Thymus (tissue), 11 donors: ENCODE data around the gene CLPX. TPM values are rescaled to one million over a fixed set of nuclear protein-coding genes. Genes with fewer than 3 reads are reported as not detected.
"Not testable (repeated sequence)": the region's sequence is repeated elsewhere in the genome, so short reads cannot be mapped to it uniquely, and the experiment has no call there.

Experiments used
- DNase-seq, 9 donors: peaks; one replicate each; pipeline ENCODE4 v3.0.0-alpha.2; 2013; ENCODE audit warnings: low spot score in 9 of 9, low read depth in 6 of 9, missing footprints in 1 of 9
- H3K27ac ChIP-seq, 2 donors: one replicate each; pipeline ENCODE4 v1.5.1; 2013; ENCODE audit warnings: control low read depth in 1 of 2, low read depth in 1 of 2, low read length in 1 of 2, mild to moderate bottlenecking in 1 of 2, moderate library complexity in 1 of 2
- H3K27me3 ChIP-seq, 2 donors: one replicate each; pipeline ENCODE4 v1.5.1; 2013; ENCODE audit warnings: low read length in 1 of 2; ENCODE audit not compliant: control insufficient read depth in 2 of 2, insufficient read depth in 1 of 2
- H3K36me3 ChIP-seq, 2 donors: one replicate each; pipeline ENCODE4 v1.5.1; 2013; ENCODE audit warnings: low read length in 1 of 2, mild to moderate bottlenecking in 1 of 2, moderate library complexity in 1 of 2; ENCODE audit not compliant: control insufficient read depth in 2 of 2, insufficient read depth in 2 of 2
- H3K4me1 ChIP-seq, 2 donors: one replicate each; pipeline ENCODE4 v1.5.1; 2013; ENCODE audit warnings: low read length in 2 of 2; ENCODE audit not compliant: control insufficient read depth in 2 of 2, insufficient read depth in 2 of 2
- H3K4me3 ChIP-seq, 2 donors: one replicate each; pipeline ENCODE4 v1.5.1; 2013; ENCODE audit warnings: low read length in 2 of 2, control low read depth in 1 of 2, mild to moderate bottlenecking in 1 of 2
- H3K9me3 ChIP-seq, 2 donors: one replicate each; pipeline ENCODE4 v1.5.1; 2013; ENCODE audit warnings: low read length in 1 of 2, mild to moderate bottlenecking in 1 of 2; ENCODE audit not compliant: control insufficient read depth in 2 of 2, insufficient read depth in 1 of 2
- WGBS: extraction: QIAGEN DNeasy Blood & Tissue Kit; methylation state at CpG from one replicate; pipeline ENCODE4 v1.1.7; 2013; 5-methylcytosine and 5-hydroxymethylcytosine counted together
- polyA plus RNA-seq: library from polyadenylated mRNA; stranded (reverse); fragments of 200-250 nt; gene quantifications from one replicate; pipeline ENCODE4 v1.2.3, GENCODE V29; 2013
- total RNA-seq: library from RNA; stranded (reverse); fragments of 120-200 nt; gene quantifications from one replicate; pipeline ENCODE4 v1.2.4, GENCODE V29; 2013
- donor health status: healthy.

Gene CLPX
- total and polyA plus RNA-seq, 2 donors = 23.5 to 42.0 TPM

DNA sequence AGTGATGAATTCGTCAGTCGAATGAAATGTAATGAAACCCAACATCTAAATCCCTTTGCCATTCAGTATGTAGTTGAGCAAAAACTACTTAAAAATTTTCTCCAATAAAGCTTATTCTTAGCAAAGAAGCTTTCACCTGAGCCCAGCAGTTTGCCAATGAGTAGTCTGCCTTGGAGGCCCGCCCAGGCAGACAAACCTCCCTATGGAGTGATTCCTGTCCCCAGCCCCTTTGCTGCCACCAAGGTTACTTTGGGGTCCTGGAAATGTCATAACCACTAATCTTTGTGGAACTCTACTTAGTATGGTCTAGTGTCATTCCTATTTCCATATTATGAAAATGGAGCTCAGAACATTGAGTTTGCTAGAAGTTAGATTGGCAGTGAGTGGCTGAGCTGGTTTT is 82.2 kb downstream of the CLPX start:
- WGBS = over 99% methylated on average over 3 of the region's 3 CpGs
- no peak for DNase-seq
- Histone ChIP-seq H3K9me3 (no peaks in the 10 kb centered on the region), H3K27ac (no peak overlapping the region), H3K4me3 (no peak overlapping the region), H3K36me3 (peaks cover 45 to 55% of the 10 kb centered on the region in 2 donors), H3K27me3 (no peaks in the 10 kb centered on the region), H3K4me1 (no peaks in the 10 kb centered on the region)

DNA sequence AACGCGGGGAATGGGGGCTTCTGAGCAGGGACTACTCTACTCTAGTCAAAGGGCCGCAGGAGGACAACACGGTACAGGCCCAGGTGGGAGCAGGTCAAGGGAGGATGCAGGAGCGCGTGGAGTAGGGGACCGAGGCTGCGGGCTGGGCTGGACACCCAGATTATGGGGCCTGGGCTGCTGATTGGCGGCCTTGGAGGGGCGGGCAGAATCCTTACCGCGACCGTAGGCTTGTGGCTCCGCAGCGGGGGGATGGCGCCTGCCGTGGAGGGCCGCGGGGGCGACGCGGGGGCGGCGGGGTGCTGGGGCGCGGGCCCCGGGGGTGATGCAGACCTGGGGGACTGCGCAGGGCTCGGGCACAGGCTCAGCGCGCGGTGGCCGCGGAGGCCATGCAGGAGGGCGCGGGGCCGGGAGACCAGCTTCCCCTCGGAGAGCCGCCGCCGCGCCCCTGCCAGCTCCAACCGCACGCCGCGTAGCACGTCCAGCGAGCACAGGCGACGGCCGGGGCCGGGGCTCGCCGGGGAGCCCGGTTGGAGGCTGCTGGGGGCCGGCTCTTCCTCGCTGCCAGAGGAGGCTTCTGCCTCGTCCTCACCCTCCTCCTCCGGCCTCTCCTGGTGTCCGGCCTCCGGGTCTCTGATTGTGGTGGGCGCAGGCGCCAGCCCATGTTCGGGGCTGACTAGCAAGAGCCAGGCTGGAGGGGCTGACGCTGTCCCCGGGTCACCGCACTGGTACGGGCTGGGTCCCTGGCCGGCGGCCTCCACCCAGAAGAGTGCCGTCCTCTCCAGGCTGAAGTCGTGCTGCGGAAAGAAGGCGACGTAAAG is 83.0 kb downstream of the CLPX start:
- DNase-seq = no peak
- H3K4me3 ChIP-seq = no peak overlapping the region
- H3K27me3 ChIP-seq = no peaks in the 10 kb centered on the region
- no peaks in the 10 kb centered on the region for H3K4me1 ChIP-seq
- peaks cover 52 to 61% of the 10 kb centered on the region in 2 donors for H3K36me3 ChIP-seq
- H3K27ac ChIP-seq = no peak overlapping the region
- 93% methylated on average over 75 of the region's 75 CpGs for WGBS
- H3K9me3 ChIP-seq = no peaks in the 10 kb centered on the region

DNA sequence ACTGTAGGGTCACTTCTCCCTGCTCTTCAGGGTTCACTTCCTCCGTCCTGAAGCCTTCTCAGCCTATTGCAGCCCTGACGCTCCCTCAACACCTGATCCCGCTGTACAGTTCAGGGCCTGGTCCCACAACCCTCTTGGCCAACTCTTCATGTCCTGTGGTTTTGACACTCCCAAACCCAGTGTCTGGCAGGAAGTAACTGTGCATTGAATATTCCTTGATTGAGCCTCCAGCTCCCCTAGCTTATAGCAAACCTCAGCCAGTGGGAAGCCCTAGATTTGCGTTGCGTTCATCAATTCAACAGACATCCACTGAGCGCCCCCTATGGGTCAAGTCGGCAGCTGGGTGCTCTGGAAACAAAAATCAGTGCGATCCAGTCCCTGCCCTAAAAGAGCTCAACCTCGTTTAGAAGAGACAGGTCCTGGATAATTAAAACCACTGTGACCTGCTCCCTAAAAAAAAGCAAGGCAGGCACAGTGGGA is 83.7 kb downstream of the CLPX start:
- no peaks in the 10 kb centered on the region for H3K4me1 ChIP-seq
- no peaks in the 10 kb centered on the region for H3K9me3 ChIP-seq
- no peak overlapping the region for H3K27ac ChIP-seq
- WGBS = 62% methylated on average over 9 of the region's 9 CpGs
- H3K27me3 ChIP-seq = no peaks in the 10 kb centered on the region
- H3K4me3 ChIP-seq = no peak overlapping the region
- H3K36me3 ChIP-seq = peaks cover 52 to 61% of the 10 kb centered on the region in 2 donors
- peak in 8 of 9 donors; percentile 4 to 63 (median 27) for DNase-seq

DNA sequence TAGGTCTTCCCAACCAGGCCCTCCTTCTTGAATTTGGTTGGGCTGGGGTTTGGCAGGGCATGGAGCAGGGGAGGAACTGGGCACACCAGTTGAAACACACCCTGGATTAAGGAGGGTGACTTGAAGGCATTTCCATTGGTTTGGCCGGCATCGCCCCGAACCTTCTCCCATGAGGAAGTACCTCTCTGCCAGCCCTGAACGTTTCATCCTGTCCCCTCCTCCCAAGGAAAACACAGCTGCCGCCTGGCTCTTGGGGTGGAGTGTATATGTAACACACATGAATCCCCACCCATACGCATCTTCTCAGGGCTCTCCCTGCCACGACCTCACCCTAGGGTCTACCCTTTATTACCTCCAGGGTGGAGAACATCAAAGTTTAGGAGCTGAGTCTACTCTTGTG is 84.7 kb downstream of the CLPX start:
- no peaks in the 10 kb centered on the region for H3K4me1 ChIP-seq
- no peak overlapping the region for H3K27ac ChIP-seq
- H3K4me3 ChIP-seq = no peak overlapping the region
- peaks cover 47 to 57% of the 10 kb centered on the region in 2 donors for H3K36me3 ChIP-seq
- no peak for DNase-seq
- H3K27me3 ChIP-seq = no peaks in the 10 kb centered on the region
- H3K9me3 ChIP-seq = no peaks in the 10 kb centered on the region
- 96% methylated on average over 7 of the region's 7 CpGs for WGBS

DNA sequence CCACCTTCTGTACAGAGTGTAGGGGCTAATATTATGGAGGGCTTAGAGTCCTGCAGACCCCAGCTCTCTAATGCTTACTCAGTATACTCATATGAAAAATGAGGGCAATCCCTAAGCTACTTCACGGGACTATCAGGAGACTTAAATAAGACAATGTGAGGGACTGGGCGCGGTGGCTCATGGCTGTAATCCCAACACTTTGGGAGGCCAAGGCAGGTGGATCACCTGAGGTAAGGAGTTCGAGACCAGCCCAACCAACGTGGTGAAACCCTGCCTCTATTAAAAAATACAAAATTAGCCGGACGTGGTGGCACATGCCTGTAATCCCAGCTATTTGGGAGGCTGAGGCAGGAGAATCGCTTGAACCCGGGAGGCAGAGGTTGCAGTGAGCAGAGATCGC is 85.3 kb downstream of the CLPX start:
- not testable (repeated sequence) for H3K4me1 ChIP-seq, H3K4me3 ChIP-seq, DNase-seq, H3K27me3 ChIP-seq, H3K9me3 ChIP-seq, H3K27ac ChIP-seq
- WGBS = 98% methylated on average over 10 of the region's 10 CpGs
- H3K36me3 ChIP-seq = peaks cover 42 to 51% of the 10 kb centered on the region in 2 donors

DNA sequence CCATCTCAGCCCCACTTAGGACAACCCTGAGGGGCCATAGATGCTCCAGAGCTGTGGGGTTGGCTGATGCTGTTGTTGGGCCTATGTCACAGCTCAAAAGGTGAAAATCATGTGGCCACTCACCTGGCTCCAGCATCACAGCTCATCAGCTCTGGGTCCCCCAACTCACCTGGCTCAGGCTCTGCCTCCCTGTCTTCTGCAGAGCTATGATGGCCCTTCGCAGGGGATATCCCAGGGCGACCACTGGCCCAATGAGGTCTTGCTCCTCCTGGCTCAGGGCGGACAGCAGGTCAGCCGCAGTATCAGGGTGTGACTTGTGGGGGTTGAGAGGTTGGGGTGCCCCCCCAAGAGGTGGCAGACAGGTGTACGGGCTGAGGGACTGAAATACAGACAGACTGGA is 85.8 kb downstream of the CLPX start:
- H3K36me3 ChIP-seq = peaks cover 42 to 48% of the 10 kb centered on the region in 2 donors
- no peaks in the 10 kb centered on the region for H3K4me1 ChIP-seq
- H3K9me3 ChIP-seq = no peaks in the 10 kb centered on the region
- H3K27me3 ChIP-seq = no peaks in the 10 kb centered on the region
- DNase-seq = no peak
- H3K27ac ChIP-seq = no peak overlapping the region
- no peak overlapping the region for H3K4me3 ChIP-seq
- over 99% methylated on average over 5 of the region's 5 CpGs for WGBS

Other genes starting within 250 kb of the CLPX start
- 44.4 TPM for gene SPG21, start 195.4 kb downstream of the CLPX start, total RNA-seq
- gene SPG21, start 195.4 kb downstream of the CLPX start, polyA plus RNA-seq = 71.5 TPM
- gene MTFMT, start 155.7 kb downstream of the CLPX start, total RNA-seq = 9.7 TPM
- gene MTFMT, start 155.7 kb downstream of the CLPX start, polyA plus RNA-seq = 9.6 TPM
- gene SLC51B, start 140.0 kb downstream of the CLPX start, total RNA-seq = not detected
- 0.16 TPM for gene SLC51B, start 140.0 kb downstream of the CLPX start, polyA plus RNA-seq
- gene RASL12, start 117.4 kb downstream of the CLPX start, total RNA-seq = 2.7 TPM
- 6.8 TPM for gene RASL12, start 117.4 kb downstream of the CLPX start, polyA plus RNA-seq
- gene KBTBD13, start 108.6 kb downstream of the CLPX start, total RNA-seq = under 0.01 TPM
- under 0.01 TPM for gene KBTBD13, start 108.6 kb downstream of the CLPX start, polyA plus RNA-seq
- 0.61 TPM for gene UBAP1L, start 70.1 kb downstream of the CLPX start, total RNA-seq
- 6.1 TPM for gene UBAP1L, start 70.1 kb downstream of the CLPX start, polyA plus RNA-seq
- gene PDCD7, start 51.5 kb downstream of the CLPX start, total RNA-seq = 12.2 TPM
- 16.6 TPM for gene PDCD7, start 51.5 kb downstream of the CLPX start, polyA plus RNA-seq
- gene CILP, start 26.1 kb upstream of the CLPX start, total RNA-seq = 0.85 TPM
- 5.2 TPM for gene CILP, start 26.1 kb upstream of the CLPX start, polyA plus RNA-seq
- gene PARP16, start 101.5 kb upstream of the CLPX start, total RNA-seq = 7.9 TPM
- 12.7 TPM for gene PARP16, start 101.5 kb upstream of the CLPX start, polyA plus RNA-seq
- gene RNU5A-1, start 110.7 kb upstream of the CLPX start, total RNA-seq = 1,133 TPM
- gene RNU5A-1, start 110.7 kb upstream of the CLPX start, polyA plus RNA-seq = not detected
- gene RNU5B-1, start 119.3 kb upstream of the CLPX start, total RNA-seq = 2,123 TPM
- not detected for gene RNU5B-1, start 119.3 kb upstream of the CLPX start, polyA plus RNA-seq
- 1.4 TPM for gene IGDCC3, start 192.7 kb upstream of the CLPX start, total RNA-seq
- gene IGDCC3, start 192.7 kb upstream of the CLPX start, polyA plus RNA-seq = 0.50 TPM
- gene IGDCC4, start 237.6 kb upstream of the CLPX start, total RNA-seq = 1.7 TPM
- gene IGDCC4, start 237.6 kb upstream of the CLPX start, polyA plus RNA-seq = 1.1 TPM